Fibroblast of skin of right biceps (primary cell): ENCODE data around the gene PLPPR2.
A peak's percentile ranks its signal among the peaks of the same experiment; 100 is the strongest.
"Not testable (repeated sequence)": the region's sequence is repeated elsewhere in the genome, so short reads cannot be mapped to it uniquely, and the experiment has no call there.

Source experiments
- DNase-seq: peaks from one replicate; pipeline ENCODE4 v3.0.0-alpha.2; 2013

The PLPPR2 gene

DNA sequence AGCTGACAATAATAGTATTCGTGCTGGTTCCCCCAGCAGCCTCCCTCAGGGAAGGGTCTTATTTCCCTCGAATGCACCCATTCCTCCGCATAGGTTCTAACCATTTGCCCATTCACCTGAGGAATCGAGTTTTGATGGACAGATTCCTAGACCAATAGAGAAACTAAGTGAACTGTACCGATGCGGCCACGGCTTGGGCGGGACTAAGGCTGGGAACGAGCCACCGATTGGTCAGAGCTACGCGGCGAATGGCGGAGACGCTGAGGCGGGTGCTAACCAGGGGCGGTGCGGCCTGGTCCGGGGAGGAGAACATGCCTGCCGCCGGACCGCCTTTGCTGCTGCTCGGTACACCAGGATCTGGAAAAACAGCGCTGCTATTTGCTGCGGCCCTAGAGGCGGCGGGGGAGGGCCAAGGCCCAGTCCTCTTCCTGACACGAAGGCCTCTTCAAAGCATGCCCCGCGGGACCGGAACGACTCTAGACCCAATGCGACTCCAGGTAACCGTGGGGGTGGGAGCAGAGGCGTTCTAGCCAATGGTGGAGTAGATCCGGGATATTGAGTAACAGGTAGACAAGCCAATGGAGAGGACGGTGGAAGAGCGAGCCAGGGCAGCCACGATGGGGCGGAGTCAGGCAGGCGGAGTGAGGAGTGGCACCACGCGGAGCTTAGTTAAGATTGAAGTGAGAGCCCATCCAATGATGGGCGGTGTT is 19.4 kb downstream of the PLPPR2 start, which contains the start of gene SWSAP1:
Gene SWSAP1 (plus strand): TSS at position 234 of the 710 bp plus-strand sequence. CDS start 15 bp downstream, at position 249.
- DNase-seq = peak; percentile 99

DNA sequence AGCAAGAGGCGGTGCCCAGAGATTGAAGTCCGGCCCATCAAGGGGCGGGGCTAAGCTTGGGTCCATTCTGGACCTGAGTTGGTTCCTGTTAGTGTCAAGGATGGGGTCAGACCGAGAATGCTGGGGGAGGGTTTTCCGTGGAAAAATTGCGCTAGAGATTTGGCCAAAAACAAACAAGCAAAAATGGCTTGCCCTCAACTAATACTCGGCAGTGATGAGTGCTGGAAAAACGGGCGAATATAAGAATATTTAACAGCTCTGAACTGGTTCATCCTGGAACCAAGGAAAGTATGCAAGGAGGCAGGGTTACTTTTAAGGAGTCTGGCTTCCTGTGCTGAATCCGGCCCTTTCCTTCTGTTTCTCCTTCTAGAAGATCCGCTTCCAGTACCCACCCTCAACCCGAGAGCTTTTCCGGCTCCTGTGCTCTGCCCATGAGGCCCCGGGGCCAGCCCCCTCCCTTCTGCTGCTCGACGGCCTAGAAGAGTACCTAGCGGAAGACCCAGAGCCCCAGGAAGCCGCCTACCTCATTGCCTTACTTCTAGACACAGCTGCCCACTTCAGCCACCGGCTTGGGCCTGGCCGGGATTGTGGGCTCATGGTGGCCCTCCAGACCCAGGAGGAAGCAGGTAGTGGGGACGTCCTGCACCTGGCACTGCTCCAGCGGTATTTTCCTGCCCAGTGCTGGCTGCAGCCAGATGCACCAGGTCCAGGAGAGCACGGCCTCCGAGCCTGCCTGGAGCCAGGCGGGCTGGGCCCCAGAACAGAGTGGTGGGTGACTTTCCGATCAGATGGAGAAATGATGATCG is 20.1 kb downstream of the PLPPR2 start:
- DNase-seq = no peak

DNA sequence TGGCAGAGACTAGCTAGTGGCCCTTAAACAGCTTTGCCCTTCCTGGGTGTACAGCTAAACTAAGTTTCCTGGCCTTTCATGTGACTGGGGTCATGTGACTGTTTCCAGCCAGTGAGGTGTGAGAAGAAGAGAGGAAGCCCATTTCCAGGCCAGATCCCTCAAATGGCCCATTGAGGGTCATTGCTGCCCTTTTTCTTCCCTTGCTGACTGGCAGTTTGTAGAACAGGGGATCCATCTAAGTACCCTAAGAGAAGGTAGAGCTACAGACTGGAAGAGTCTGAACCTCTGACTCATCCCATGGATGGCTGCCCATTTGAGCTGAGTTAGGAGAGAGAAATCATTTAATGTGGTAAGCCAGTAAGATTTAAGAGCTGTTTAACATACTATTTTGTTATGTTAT is 22.0 kb downstream of the PLPPR2 start:
- peak; percentile 96 for DNase-seq

DNA sequence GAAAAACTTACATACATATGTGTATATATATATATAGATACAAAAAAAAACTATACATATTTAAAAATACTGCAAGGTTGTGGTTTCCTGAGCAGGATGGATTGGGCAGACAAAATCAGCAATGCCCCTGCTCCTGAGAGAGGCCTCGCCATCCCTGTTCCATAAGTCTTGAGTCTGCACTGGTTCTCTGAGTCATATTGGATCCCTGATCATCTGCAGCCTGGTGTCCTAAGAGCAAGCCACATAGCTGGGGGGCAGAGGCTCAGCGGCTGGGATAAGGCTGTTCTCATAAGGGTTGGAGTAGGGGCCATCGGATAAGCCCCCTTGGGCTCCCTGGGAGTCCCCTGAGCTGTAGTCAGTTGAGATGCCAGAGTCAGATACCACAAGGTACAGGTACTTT is 22.5 kb downstream of the PLPPR2 start:
- peak; percentile 35 for DNase-seq

DNA sequence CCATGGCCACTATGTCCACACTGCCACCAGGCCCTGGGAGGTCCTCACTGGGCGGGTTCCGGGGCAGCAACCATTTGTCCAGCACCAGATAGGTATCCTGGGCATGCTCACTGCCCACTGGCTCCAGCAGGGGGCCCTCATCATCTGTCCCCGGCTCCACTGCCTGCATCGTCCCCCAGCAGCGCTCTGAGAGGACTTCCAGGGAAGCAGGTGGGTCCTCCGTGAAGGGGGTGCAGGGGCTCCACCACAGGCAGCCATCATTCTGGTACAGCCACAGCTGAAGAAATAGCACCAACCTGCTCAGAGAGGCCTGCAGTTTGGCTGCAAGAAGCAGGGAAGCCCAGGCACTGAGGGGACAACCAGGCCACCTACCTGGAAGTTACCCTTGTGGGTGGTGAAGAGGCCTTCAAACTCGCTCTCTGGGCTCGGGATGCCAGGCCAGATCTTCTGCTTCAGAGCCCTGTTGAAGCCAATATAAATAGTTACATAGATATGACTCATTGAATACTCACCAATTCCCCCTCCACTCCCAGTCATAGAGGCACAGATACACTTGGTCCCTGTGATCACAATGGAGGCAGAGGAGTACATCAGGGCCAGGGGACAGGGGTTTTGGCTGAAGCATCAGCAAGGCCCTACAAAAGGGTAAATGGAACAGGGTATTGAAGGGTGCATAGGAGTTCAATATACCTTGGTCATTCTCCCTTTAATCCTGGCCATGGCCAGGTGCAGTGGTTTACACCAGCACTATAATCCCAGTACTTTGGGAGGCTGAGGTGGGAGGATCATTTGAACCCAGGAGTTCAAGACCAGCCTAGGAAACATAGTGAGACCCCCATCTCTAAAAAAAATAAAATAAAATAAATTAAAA is 23.3 kb downstream of the PLPPR2 start:
- DNase-seq = peak; percentile 85

DNA sequence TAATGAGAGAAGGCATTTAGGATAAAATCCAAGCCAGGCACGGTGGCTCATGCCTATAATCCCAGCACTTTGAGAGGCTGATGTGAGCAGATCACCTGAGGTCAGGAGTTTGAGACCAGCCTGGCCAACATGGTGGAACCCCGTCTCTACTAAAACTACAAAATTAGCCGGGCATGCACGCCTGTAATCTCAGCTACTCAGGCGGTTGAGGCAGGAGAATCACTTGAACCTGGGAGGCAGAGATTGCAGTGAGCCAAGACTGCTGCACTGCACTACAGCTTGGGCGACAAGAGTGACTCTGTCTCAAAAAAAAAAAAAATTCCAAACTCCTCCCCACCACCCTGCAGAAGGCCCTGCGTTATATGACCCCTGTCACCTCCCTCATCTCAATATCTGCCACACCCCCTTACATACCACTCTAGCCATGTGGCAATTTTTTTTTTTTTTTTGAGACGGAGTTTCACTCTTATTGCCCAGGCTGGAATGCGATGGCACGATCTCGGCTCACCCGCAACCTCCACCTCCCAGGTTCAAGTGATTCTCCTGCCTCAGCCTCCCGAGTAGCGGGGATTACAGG is 24.1 kb downstream of the PLPPR2 start:
- not testable (repeated sequence) for DNase-seq

DNA sequence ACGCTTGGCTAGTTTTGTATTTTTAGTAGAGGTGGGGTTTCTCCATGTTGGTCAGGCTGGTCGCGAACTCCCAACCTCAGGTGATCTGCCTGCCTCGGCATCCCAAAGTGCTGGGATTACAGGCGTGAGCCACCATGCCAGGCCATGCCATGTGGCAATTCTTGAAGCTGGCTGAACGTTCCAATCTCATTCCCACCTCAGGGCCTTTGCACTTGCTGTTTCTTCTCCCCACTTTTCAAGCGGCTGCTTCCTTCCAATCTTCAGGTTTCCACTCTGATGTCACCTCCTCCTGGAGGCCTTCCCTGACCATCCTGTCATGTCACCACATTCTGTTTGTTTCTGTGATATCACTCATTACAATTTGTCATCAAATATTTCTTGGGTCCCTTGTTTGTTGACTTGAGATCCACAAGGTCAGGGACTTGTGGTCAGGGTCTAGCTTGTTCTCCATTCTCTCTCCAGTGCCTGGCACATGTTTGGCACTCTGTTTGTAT is 24.7 kb downstream of the PLPPR2 start:
- DNase-seq = no peak

DNA sequence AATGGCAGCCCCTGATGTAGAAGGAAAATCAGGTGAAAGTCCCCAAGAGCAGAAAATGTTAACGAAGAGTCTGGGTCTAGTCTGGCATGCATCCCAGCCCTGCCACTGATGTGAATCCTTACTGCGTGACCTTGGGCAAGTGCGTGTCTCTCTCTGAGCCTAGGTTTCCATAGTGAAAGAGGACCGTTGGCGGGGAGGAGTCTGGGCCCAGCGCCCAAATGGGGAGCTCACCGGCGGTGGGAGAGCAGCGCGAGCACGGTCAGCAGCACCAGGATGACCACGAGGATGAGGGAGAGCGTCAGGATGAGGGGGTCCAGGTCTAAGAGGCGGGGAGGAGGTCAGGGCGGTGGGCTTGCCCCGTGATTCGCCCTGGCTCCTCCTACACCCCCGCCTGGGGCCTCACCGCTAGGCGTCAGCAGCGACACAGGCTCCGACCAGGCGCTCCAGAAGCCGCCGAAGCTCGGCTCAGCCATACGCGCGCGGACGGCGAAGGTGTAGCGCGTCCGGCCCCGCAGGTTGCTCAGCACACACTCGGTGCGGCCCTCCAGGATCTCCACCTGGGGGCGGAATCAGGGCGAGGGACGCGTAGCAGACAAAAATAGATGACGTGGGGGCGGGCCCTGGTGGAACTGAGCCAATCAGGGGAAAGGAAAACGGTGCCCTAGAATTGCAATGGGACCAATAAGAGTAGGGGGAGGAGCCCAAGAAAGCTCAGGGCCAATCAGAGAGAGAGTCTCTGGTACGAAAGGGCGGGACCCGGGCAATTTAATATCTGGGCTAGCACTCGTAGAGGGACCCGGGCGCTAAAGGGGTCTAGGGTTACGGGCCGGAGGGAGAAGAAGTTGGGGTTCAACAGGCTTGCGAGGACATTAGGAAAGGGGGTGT is 25.7 kb downstream of the PLPPR2 start:
- DNase-seq = peak; percentile 97

DNA sequence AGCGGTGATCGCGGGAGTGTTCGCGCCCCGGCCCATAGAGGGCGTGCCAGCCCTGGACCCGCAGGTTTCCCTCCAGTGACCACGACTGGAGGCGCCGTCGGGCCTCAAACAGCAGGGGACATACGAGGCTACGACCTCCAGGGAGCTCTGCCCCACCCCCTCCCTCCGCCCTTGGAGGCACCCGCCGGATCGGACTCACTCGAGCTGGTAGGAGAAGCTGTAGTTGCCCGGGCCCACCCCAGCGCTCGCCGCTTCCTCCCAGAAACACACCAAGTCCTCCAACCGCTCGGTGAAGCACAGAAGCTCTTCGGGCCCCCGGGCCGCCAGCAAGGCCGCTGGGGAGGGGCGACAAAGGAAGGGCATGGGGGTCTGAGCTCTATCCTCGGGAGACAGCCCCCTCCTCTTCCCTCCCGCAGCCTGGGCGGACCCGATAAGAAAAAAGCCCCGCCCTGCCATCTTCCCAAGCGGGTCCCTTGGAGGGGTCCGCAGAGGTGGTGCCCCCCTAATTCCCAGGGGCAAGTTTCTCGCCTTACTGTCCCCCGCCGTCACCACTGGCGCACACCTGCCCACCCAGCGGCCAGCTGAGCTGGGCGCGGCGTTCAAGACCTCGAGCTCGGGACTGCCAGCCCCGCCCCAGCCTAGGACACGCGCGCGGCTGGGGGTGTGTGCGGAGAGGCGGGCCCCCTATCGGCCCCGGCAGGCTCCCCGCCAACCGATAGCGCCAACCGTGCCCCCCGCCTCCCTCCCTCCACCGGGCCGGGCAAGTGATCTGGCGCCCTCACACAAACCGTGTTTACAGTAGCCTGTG is 27.9 kb downstream of the PLPPR2 start:
- no peak for DNase-seq

DNA sequence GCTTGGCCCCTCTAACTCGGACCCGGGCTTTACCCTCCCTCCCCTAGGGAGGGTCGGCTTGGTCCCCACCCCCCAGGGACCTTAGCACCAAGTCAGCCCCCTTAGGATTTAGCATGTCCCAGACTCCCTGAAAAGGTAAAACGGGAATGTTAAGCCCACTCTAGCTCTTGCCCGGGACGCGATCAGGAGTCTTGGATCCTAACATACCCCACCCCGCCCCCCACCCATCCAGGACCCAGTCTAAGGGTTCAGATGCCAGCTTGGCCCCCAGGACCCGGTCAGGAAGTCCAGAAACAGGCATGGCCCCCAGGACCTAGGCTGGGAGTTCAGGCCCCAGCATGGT is 28.4 kb downstream of the PLPPR2 start:
- DNase-seq = no peak

DNA sequence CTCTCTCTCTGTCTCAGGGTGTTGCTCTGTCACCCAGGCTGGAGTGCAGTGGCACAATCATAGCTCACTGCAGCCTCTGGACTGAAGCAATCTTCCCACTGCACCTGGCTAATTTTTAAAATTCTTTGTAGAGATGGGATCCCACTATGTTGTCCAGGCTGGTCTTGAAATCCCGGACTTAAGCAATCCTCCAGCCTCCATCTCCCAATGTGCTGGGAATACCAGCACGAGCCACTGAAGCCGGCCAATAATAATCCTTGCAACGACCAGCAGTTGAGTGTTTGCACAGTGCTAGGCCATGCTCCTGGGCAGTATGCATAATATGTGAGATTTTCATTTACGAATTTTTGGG is 29.5 kb downstream of the PLPPR2 start:
- DNase-seq = no peak

DNA sequence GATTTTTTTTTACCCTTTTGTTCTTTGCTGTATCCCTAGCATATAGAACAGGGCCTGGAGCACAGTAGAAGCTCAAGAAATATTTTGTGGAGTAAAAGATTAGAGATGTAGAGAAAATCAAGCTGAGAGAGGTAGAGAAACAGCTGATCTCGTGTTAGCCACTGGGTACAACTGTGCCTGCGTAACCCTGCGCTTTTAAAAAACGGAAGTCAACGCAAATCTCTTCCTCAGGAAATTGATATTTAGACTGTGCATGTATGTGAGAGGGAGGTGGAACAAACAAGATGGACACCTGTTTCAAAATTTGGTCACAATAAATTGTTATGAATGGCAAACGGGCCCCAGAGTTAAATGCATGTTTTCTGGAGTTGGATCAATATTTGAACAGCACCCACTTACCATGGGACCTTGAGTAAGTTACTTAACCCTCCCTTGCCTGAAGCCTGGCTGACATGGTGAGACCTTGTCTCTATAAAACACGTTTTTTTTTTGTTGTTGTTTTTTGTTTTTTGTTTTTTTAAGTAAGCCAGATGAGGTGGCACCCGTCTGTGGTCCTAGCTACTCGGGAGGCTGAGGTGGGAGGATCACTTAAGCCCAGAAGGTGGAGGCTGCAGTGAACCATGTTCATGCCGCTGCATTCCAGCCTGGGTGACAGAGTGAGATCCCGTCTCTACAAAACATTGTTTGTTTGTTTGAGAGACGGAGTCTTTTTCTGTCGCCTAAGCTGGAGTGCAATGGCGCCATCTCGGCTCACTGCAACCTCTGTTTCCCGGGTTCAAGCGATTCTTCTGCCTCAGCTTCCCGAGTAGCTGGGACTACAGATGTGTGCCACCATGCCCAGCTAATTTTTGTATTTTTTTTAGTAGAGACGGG is 32.2 kb downstream of the PLPPR2 start:
- no peak for DNase-seq

DNA sequence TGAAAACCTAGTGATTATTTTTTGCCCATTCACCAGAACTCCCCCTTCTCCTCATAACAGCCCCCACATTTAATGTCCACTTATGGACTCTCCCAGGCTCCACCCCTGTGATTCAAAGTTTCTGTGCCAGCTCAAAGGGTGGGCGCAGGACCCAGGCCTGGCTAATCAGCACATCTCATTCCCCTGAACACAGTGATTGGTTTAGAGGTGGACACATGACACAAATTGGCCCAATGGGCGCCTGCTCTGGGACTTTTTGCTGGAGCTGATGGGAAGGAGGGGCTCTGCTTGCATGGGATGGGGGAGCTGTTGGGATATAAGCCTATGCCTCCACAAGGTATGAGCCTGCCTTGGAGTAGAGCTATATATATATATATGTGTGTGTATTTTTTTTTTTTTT is 35.1 kb downstream of the PLPPR2 start:
- DNase-seq = no peak

DNA sequence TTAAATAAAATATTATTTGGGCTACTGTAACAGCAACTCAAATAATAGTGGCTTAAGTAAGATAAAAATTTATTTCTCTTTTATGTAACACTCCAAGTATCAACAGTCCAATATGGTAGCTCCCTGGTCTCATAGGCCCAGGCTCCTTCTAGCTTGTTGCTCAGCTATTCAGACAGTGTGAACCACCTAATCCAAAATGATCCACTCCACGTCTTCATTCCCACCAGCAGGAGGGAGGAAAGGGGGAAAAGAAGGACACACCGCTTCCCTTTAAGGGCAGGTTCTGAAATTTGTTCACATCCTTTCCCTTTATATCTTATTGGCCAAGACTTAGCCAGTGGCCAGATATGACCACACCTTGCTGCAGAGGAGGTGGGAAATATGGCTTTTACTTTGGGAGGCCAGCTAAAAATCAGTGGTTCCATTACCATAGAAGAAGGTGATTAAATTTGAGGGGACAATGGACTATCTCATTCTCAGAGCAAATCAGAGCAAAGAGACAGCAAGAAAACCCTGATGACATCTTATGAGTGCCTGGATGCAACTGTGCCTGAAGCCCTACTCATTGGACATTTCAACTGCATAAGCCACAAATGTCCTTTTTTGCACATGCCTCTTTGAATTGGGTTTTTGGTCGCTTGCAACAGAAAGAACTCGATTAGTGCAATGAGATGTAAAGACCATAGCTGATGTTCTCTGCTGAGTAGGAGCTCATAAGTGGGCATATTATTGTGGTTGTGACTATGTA is 35.9 kb downstream of the PLPPR2 start:
- no peak for DNase-seq

DNA sequence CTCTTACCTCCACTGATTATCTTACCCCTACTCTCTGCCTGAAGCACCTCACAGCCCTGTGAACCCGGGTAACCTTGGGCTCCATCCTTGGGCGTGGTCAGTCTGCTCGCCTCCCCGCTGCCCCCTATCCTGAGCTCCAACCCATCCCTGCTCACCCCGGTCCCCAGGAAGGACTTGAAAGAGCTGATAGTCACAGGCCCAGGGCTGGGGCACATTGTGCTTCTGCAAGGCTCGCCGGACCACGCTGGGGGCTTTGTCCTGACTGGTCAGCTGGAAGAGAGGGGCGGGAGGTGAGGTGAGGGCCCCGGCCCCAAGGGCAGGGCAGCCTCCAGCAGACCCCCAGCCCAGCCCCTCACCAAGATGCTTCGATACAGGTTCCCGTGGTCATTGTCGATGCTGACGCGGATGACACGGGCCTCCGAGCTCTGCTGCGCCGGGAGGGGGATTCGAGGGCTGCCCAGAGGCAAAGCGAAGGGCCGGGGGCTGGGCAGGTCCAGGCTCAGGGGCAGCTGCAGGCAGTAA is 41.9 kb downstream of the PLPPR2 start:
- DNase-seq = no peak

DNA sequence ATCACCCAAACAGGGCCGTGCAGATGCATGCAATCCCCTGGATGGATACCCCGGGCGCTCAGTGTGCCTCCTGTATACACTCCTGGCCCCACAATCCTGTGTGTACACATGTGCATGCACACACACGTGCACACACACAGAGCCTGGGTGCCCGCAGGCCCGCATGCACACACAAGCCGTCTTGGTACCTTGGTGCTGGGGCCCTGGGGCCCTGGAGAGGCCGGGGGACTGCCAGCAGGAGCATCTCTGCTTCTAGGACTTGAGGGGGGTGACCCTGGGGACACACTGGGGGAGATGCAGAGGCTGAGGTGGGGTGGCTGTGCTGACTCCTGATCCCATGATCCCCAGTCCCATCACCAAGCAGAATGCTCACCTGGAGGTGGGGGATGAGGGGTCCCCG is 44.4 kb downstream of the PLPPR2 start:
- no peak for DNase-seq

DNA sequence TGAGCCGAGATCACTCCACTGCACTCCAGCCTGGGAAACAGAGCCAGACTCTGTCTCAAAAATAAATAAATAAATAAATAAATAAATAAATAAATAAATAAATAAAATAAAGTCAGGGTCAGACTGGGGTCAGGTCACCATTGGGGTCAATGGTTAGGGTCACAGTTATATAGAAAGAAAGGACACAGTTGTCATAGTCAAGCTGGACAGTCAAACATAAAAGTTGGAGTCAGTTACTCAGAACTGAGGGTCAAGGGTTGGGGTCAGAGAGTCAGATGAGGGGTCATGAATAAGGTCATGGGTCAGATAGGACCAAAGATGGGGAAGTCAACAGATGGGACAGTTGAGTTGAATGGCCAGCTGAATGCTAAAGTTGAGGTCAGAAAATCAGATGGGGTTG is 45.6 kb downstream of the PLPPR2 start:
- DNase-seq = peak; percentile 5

DNA sequence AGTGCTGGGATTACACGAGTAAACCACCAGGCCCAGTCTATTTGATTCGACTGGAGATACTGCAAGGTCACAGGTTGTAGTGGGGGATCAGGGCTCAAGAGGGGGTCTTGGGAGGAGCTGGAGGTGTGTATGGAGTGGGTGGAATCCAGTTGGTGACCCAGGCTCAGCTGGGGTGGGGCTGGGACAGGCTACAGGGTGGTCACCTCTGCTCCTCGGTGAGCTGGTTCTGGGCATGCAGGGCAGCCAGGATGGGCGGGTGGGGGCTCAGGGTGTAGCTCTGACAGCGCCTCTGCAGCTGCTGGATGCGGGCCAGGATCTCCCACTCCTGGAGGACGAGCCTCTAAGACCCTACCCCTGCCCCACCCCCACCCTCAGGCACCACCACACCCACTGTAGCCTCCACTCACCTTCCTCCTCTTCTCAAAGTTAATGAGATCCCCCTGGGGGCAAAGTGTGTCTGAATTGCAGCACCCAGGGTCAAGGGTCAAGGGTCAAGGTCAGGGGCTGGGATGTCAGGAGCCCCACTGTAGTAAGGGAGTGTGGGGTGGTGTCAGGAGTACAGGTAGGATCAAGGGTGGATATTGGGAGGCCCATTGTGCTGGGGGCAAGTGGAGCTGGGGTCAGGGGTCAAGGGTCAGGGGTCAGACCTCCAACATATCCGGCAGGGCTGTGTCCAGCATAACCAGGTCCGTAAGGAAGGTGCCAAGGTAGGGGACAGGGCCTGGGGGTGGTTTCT is 46.7 kb downstream of the PLPPR2 start:
- no peak for DNase-seq
